Measurements from ENCODE around the gene PCCA. TPM values are rescaled to one million over a fixed set of nuclear protein-coding genes. Genes with fewer than 3 reads are reported as not detected.

The PCCA gene
- total and polyA plus RNA-seq, 2 of the 13 experiments (the other 11 are each of a cell fraction or from before 2014, with no cell fraction given), result 15.0 to 32.2 TPM

- no peak for TF ChIP-seq FOXA1 (IDR thresholded peaks at IDR 0.05)
- TF ChIP-seq FOXA1 (CRISPR knock-in tag; IDR thresholded peaks at IDR 0.05), result 0 out of 2 replicates have a peak, but pooled peaks have one; percentile 23
- peak; percentile 67 for TF ChIP-seq TCF7 (IDR thresholded peaks at IDR 0.05; ENCODE audit: low read depth)
- TF ChIP-seq ZNF766 (CRISPR knock-in tag; IDR thresholded peaks at IDR 0.05; ENCODE audit: borderline replicate concordance), result no peak
- TF ChIP-seq ZNF543 (CRISPR knock-in tag; IDR thresholded peaks at IDR 0.05), result no peak
Observed at GRCh38 chr13:100039740-100040139, 49.2 kb upstream of the PCCA start (continued).

- ChIA-PET POLR2A (interaction anchor here (0.8 kb wide), 1 partner anchor 49 kb away, joined by 3 read pairs; the partner anchor contains the start of gene PCCA), CTCF (ENCODE audit: low intra/inter-chr PET ratio, low total read pairs) (no interaction called here)
- H3K4me3 ChIP-seq (replicated peaks in 1 of 3; ENCODE audit: insufficient read depth in 1 of 3, low read depth in 2 of 3, low read length in 3 of 3), result peak overlapping the region in 2 of 3 experiments; percentile 3 to 27; a peak in 2 of 6 replicates
- H3K4me2 ChIP-seq (ENCODE audit: low read depth, low read length), result peak overlapping the region; percentile 56
- no peak overlapping the region for H2AFZ ChIP-seq (ENCODE audit: low read length)
- 2% methylated on average over 3 of the region's 3 CpGs for WGBS (ENCODE audit: low lambda C conversion rate)
- H3K79me2 ChIP-seq (ENCODE audit: insufficient read depth, low read length), result no peaks in the 10 kb centered on the region
- intact Hi-C loops (cut with micrococcal nuclease; ENCODE audit: unreplicated experiment), result no loop called here
- peak; percentile 42 for FAIRE-seq
- DNase-seq (ENCODE audit: low spot score), result peak; percentile 47
- H3K27me3 ChIP-seq (ENCODE audit: control insufficient read depth in 1 of 2, insufficient read depth in 2 of 2, low read length in 2 of 2), result no peaks in the 10 kb centered on the region
- H3K36me3 ChIP-seq (replicated peaks in 1 of 2; ENCODE audit: control insufficient read depth in 1 of 2, insufficient read depth in 2 of 2, low read length in 2 of 2), result no peaks in the 10 kb centered on the region
- in situ Hi-C loops (cut with HindIII; ENCODE audit: extremely low pct_ligation_motif_present, low pct_unique_long_range_greater_than_20kb), result no loop called here
- H3K4me1 ChIP-seq (ENCODE audit: insufficient read depth, low read length), result peaks cover 30% of the 10 kb centered on the region
- peak overlapping the region; percentile 45 for H3K27ac ChIP-seq (ENCODE audit: extremely low read length, insufficient read depth, low read length)
- no peaks in the 10 kb centered on the region for H4K20me1 ChIP-seq (ENCODE audit: insufficient read depth, low read length)
- peak; percentile 54 for ATAC-seq
- no peak overlapping the region for H3K9ac ChIP-seq (ENCODE audit: insufficient read depth, low read depth, low read length)
- no TSS peak for BruUV-seq (replicated peaks)
- TF ChIP-seq PTBP1 (IDR thresholded peaks at IDR 0.05; ENCODE audit: low read depth, low read length, poor library complexity, severe bottlenecking) (no peak), ASH2L (IDR thresholded peaks at IDR 0.05; ENCODE audit: insufficient read length, low read depth, low read length) (peak; percentile 32), FOXA3 (CRISPR knock-in tag; IDR thresholded peaks at IDR 0.05) (peak; percentile 34; the same call in 1 of the 2 replicates), HMG20B (CRISPR knock-in tag; conservative IDR thresholded peaks at IDR 0.05) (no peak), SOX13 (IDR thresholded peaks at IDR 0.05) (no peak), SOX13 (CRISPR knock-in tag; conservative IDR thresholded peaks at IDR 0.05 in 1 of 2, IDR thresholded peaks at IDR 0.05 in 1 of 2) (peak in 1 of 2 experiments; percentile 42; a peak in 1 of 4 replicates), MAFK (conservative IDR thresholded peaks at IDR 0.05 in 1 of 2, IDR thresholded peaks at IDR 0.05 in 1 of 2; ENCODE audit: low read length in 2 of 2) (peak; percentile 86 to 87), STAG1 (CRISPR knock-in tag; IDR thresholded peaks at IDR 0.05) (no peak), MAFF (IDR thresholded peaks at IDR 0.05; ENCODE audit: low read depth, low read length) (peak; percentile 78), TCF7L2 (IDR thresholded peaks at IDR 0.05; ENCODE audit: low read depth, low read length) (0 out of 2 replicates have a peak, but pooled peaks have one; percentile 11), GATAD2A (CRISPR knock-in tag; IDR thresholded peaks at IDR 0.05) (0 out of 2 replicates have a peak, but pooled peaks have one; percentile 16)
- TF ChIP-seq, protein P1, sequence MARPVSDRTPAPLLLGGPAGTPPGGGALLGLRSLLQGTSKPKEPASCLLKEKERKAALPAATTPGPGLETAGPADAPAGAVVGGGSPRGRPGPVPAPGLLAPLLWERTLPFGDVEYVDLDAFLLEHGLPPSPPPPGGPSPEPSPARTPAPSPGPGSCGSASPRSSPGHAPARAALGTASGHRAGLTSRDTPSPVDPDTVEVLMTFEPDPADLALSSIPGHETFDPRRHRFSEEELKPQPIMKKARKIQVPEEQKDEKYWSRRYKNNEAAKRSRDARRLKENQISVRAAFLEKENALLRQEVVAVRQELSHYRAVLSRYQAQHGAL (CRISPR knock-in tag; IDR thresholded peaks at IDR 0.05; ENCODE audit: not compliant biosample characterization), result no peak
- TF ChIP-seq, protein P2, sequence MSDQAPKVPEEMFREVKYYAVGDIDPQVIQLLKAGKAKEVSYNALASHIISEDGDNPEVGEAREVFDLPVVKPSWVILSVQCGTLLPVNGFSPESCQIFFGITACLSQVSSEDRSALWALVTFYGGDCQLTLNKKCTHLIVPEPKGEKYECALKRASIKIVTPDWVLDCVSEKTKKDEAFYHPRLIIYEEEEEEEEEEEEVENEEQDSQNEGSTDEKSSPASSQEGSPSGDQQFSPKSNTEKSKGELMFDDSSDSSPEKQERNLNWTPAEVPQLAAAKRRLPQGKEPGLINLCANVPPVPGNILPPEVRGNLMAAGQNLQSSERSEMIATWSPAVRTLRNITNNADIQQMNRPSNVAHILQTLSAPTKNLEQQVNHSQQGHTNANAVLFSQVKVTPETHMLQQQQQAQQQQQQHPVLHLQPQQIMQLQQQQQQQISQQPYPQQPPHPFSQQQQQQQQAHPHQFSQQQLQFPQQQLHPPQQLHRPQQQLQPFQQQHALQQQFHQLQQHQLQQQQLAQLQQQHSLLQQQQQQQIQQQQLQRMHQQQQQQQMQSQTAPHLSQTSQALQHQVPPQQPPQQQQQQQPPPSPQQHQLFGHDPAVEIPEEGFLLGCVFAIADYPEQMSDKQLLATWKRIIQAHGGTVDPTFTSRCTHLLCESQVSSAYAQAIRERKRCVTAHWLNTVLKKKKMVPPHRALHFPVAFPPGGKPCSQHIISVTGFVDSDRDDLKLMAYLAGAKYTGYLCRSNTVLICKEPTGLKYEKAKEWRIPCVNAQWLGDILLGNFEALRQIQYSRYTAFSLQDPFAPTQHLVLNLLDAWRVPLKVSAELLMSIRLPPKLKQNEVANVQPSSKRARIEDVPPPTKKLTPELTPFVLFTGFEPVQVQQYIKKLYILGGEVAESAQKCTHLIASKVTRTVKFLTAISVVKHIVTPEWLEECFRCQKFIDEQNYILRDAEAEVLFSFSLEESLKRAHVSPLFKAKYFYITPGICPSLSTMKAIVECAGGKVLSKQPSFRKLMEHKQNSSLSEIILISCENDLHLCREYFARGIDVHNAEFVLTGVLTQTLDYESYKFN (CRISPR knock-in tag; conservative IDR thresholded peaks at IDR 0.05), result peak; percentile 36
- H3K9me3 ChIP-seq (ENCODE audit: low read length), result no peaks in the 10 kb centered on the region
Observed at GRCh38 chr13:100040196-100040595, 48.7 kb upstream of the PCCA start.
